Suprapubic skin (tissue), 4 donors: ENCODE results near the gene TPRKB.

Experiments
- CTCF ChIP-seq, 2 donors: fragments of 200-600 bp in 1 of 2; fragments of 450-650 bp in 1 of 2; sonication (generic) in 1 of 2; IDR thresholded peaks; one replicate each; pipeline ENCODE4 v1.5.1; 2016 to 2019; ENCODE audit warnings: antibody characterized with exemption in 2 of 2, mild to moderate bottlenecking in 1 of 2, moderate library complexity in 1 of 2
- POLR2A ChIP-seq, 2 donors: fragments of 450-650 bp; IDR thresholded peaks; one replicate each; pipeline ENCODE4 v1.6.1; 2017; ENCODE audit warnings: antibody characterized with exemption in 2 of 2, mild to moderate bottlenecking in 2 of 2, moderate library complexity in 2 of 2
- POLR2AphosphoS5 ChIP-seq, 3 donors: sonication (generic); formaldehyde crosslinking; IDR thresholded peaks; one replicate each; pipeline ENCODE4 v1.6.1; 2017; ENCODE audit warnings: antibody characterized with exemption in 3 of 3

DNA sequence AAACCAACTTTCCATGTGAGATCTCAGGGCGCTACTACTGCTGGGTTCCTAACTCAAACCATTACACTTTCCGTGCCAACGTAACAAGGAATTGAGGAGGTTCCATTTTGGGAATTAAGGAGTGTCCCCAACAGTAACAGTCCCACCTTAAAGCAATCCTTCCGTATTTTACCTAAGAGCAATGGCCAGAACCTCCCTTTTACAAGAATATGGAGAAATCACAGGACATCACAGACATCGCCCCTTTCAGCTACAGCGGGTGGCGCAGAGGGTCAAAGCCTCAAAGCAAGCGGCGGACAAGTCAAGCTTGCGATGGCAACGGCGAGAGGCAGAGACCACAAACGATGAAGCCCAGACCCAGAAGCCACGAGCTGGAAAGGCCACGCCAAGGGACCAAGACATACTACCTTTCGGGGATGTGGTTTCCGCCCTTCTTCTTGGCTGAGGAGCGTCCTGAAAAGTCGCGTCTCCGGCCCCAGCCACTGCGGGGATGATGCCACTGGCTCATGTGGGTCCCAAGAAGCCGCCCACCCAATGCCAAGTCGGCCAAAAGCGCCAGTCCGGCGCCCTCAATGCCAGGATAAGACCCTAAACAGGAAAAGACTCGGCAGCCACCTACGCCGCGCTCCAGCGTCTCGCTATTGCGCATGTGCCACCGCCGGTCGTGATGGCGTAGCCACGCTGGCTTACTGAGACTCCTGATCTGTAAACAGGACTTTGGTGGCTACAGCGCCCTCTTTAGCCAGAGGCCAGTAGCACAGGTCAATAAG is 42.5 kb upstream of the TPRKB start, which contains the start of gene DUSP11:
- TF ChIP-seq CTCF (IDR thresholded peaks at IDR 0.05) = peak; percentile 67 to 91
- peak in 2 of 3 donors; percentile 16 to 55 for TF ChIP-seq POLR2AphosphoS5 (IDR thresholded peaks at IDR 0.05)
- TF ChIP-seq POLR2A (IDR thresholded peaks at IDR 0.05) = peak; percentile 53 to 76
